IPS DF 6.9 (cell line): Measurements from ENCODE around the gene YAE1.

Experiments used
- DNase-seq: peaks from one replicate; pipeline ENCODE4 v3.0.0-alpha.2; 2013; ENCODE audit warnings: low read depth, low spot score
- H3K27ac ChIP-seq: one replicate; pipeline ENCODE4 v1.5.1; 2013; ENCODE audit warnings: low read length, control low read depth
- H3K27me3 ChIP-seq: 2 replicates; pipeline ENCODE4 v1.6.1; 2013; ENCODE audit warnings: mild to moderate bottlenecking, low read length; ENCODE audit not compliant: control insufficient read depth, insufficient read depth
- H3K36me3 ChIP-seq: 2 replicates; pipeline ENCODE4 v1.6.1; 2013; ENCODE audit warnings: low read length; ENCODE audit not compliant: control insufficient read depth, insufficient read depth
- H3K4me1 ChIP-seq: 2 replicates; pipeline ENCODE4 v1.6.1; 2013; ENCODE audit warnings: low read length; ENCODE audit not compliant: control insufficient read depth, insufficient read depth
- H3K4me3 ChIP-seq: 2 replicates; pipeline ENCODE4 v1.5.1; 2013; ENCODE audit warnings: mild to moderate bottlenecking, low read length
- H3K9me3 ChIP-seq: 2 replicates; pipeline ENCODE4 v1.6.1; 2013; ENCODE audit warnings: low read length, inconsistent platforms; ENCODE audit not compliant: control insufficient read depth, insufficient read depth
- WGBS: extraction: QIAGEN DNeasy Blood & Tissue Kit; methylation state at CpG from one replicate; pipeline ENCODE4 v1.1.7; 2013; ENCODE audit warnings: mixed read lengths, missing lambda C conversion rate; ENCODE audit not compliant: insufficient read length, insufficient coverage; 5-methylcytosine and 5-hydroxymethylcytosine counted together

The YAE1 gene

DNA sequence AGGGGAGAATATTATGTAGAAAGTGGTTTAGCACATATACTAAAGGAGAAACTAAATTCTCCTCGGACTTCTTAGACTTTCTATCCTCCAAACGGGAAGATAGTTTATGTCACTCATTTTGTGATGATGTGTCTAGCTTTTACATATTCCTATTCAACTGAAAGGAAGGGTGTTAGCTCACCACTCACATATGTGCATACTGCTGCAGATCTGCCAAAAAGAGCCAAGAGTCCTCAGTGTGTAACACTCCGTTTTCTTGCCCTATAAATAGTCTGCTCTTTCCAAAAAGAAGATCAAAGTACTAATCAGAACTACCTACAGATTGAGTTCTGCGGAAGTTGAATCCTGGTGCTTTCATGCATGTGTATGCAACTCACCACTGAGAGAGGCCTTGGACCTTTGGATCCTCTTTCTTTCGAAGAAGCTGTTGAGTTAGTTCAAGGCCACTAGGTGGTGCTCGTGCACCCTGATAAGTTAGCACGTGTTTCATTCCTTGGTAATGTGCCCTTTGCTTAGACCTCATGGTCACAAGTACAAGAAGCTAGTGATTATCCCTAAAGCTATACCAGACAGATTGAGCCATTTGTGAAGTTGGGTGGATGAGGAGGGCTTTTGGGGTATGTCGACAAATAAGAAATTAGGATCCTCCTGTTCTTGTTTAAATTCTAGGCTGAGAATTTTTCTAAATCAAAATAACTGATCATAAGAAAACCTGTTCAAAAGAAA is 14.1 kb downstream of the YAE1 start:
- H3K4me3 ChIP-seq, result no peak overlapping the region
- no peaks in the 10 kb centered on the region for H3K27me3 ChIP-seq
- H3K27ac ChIP-seq, result no peak overlapping the region
- WGBS, result no CpG with 5 or more reads among the region's 8 CpGs
- no peaks in the 10 kb centered on the region for H3K9me3 ChIP-seq
- H3K36me3 ChIP-seq, result peaks cover 2% of the 10 kb centered on the region; the same call in 1 of the 2 replicates
- DNase-seq, result peak; percentile 92
- H3K4me1 ChIP-seq, result no peaks in the 10 kb centered on the region

DNA sequence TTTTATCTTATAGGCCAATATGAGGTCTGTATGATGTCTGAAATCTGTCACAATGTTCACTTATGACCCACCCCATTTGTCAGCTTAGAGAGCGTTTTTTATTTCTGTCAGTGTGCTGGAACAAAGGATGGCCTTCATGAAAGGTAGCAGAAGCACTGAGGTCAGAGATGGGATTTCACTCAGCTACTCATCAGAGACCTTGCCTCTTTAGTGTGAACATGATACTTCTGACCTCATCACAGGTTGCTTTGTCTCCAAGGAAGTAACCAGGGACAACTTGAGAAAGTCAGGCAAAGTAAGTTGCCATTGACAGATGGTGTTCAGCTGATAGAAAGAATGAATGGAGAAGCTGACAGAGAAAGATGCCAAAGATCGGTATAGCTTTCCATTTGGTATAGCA is 16.3 kb downstream of the YAE1 start:
- Histone ChIP-seq H3K4me3 (no peak overlapping the region), H3K9me3 (no peaks in the 10 kb centered on the region), H3K36me3 (no peaks in the 10 kb centered on the region), H3K27ac (no peak overlapping the region), H3K4me1 (no peaks in the 10 kb centered on the region), H3K27me3 (no peaks in the 10 kb centered on the region)
- WGBS, result no CpG with 5 or more reads among the region's 2 CpGs
- DNase-seq, result no peak

DNA sequence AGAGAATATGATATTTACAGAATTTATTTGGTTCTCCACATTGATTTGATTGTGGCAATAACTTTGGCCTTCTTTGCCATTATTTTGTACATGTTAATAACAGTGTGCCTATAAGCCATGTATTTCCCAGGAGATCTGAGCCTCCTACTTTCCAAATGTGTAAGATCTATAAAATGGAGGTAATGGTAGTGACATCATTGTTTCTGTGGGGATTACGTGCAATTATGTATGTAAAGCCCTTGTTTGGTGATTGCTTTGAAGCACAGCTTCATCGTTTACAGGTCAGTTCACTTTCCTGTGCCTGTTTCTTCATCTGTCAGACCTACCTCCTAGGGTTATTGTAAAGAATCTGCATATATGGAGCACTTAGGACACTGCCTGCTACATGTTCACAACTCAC is 17.3 kb downstream of the YAE1 start:
- Histone ChIP-seq H3K36me3 (no peaks in the 10 kb centered on the region), H3K4me3 (no peak overlapping the region), H3K4me1 (no peaks in the 10 kb centered on the region), H3K27me3 (no peaks in the 10 kb centered on the region), H3K9me3 (no peaks in the 10 kb centered on the region), H3K27ac (no peak overlapping the region)
- no CpG with 5 or more reads among the region's 2 CpGs for WGBS
- DNase-seq, result no peak

- no peaks in the 10 kb centered on the region for H3K9me3 ChIP-seq
- H3K4me1 ChIP-seq, result no peaks in the 10 kb centered on the region
- H3K27me3 ChIP-seq, result no peaks in the 10 kb centered on the region
- no peak overlapping the region for H3K27ac ChIP-seq
- no peaks in the 10 kb centered on the region for H3K36me3 ChIP-seq
- no peak for DNase-seq
- no peak overlapping the region for H3K4me3 ChIP-seq
These were observed 21.2 kb downstream of the YAE1 start for GRCh38 chr7:39587393-39587792.

- DNase-seq, result no peak
- H3K4me3 ChIP-seq, result no peak overlapping the region
- WGBS, result no CpG with 5 or more reads among the region's 5 CpGs
These were observed 22.2 kb downstream of the YAE1 start for GRCh38 chr7:39588416-39588815.

DNA sequence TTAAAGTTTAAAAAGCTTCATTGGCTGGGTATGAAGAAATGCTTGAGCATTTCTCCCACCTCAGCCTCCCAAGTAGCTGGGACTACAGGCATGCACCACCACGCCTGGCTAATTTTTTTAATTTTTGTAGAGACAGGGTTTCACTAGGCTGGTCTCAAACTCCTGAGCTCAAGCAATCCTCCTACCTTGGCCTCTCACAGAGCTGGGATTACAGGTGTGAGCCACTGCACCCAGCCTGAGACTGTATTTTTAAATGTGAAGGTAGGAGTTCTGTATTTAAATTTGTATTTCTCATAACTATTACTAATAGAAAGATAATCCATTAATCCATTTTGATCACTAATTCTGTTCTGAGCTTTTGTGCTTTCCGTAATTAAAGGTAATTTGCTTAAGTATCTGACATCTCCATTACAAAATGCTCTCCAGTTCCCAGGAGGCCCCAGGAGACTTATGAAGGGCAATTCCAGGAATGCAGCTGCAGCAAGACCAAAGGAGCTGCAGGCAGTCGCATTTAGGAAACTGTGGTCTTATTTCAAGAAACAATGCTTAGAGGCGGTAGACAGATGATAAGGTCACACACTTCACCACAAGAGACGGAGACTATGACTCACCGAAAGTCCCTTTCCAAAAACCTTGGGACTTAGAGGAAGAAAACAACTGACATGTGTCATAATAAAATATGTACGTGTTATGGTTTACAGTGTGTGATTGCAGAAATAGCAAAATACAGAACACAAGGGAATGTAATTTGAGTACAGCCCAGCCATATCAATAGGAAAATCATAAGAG is 23.3 kb downstream of the YAE1 start:
- DNase-seq, result peak; percentile 18
- Histone ChIP-seq H3K4me3 (no peak overlapping the region), H3K27ac (no peak overlapping the region), H3K4me1 (no peaks in the 10 kb centered on the region), H3K9me3 (no peaks in the 10 kb centered on the region), H3K27me3 (no peaks in the 10 kb centered on the region), H3K36me3 (no peaks in the 10 kb centered on the region)
- WGBS, result no CpG with 5 or more reads among the region's 7 CpGs

More at GRCh38 chr7:39588416-39588815, 22.2 kb downstream of the YAE1 start:
- no peaks in the 10 kb centered on the region for H3K36me3 ChIP-seq
- no peaks in the 10 kb centered on the region for H3K27me3 ChIP-seq
- no peaks in the 10 kb centered on the region for H3K9me3 ChIP-seq
- no peak overlapping the region for H3K27ac ChIP-seq
- no peaks in the 10 kb centered on the region for H3K4me1 ChIP-seq

- no peak for DNase-seq
These were observed 26.4 kb downstream of the YAE1 start for GRCh38 chr7:39592586-39592985.

DNA sequence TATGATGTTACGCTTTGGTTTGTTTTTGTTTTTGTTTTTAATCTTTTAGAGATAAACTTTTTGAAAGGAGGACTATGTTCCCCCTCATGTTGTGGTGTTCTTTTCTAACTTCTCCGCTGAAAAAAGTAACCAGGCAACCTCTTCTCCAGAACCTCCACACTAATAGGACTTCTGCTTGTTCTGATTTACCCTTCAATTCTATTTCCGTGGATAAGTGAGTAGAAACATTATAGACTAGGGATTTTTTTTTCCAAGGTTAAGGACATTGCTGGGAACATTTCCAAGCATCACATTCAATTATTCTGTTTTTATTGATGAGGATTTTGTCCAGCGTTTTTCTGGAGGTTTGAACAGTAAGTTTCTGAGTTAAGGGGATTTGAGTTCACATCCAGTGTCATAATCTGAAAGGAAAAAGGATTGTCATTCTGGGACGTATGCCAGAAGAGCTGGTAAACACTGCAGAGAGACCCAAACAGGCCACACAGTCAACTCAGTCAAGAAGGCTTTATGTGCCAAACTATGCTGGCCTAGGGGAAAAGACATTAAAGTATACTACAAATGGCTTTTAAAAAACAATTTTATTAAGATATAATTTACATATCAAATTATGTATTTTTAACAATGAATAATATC is 28.9 kb downstream of the YAE1 start:
- Histone ChIP-seq H3K4me3 (no peak overlapping the region), H3K4me1 (no peaks in the 10 kb centered on the region), H3K27ac (no peak overlapping the region), H3K36me3 (no peaks in the 10 kb centered on the region), H3K9me3 (no peaks in the 10 kb centered on the region), H3K27me3 (no peaks in the 10 kb centered on the region)
- no CpG with 5 or more reads among the region's 5 CpGs for WGBS
- DNase-seq, result no peak

More at GRCh38 chr7:39592586-39592985, 26.4 kb downstream of the YAE1 start:
- no peaks in the 10 kb centered on the region for H3K4me1 ChIP-seq
- H3K27me3 ChIP-seq, result no peaks in the 10 kb centered on the region
- no peaks in the 10 kb centered on the region for H3K36me3 ChIP-seq
- H3K27ac ChIP-seq, result no peak overlapping the region
- no peak overlapping the region for H3K4me3 ChIP-seq
- H3K9me3 ChIP-seq, result no peaks in the 10 kb centered on the region
- WGBS, result no CpG with 5 or more reads among the region's 2 CpGs

GRCh38 chr7:39602351-39602750 is 36.1 kb downstream of the YAE1 start:
- H3K4me3 ChIP-seq, result no peak overlapping the region
- H3K27ac ChIP-seq, result no peak overlapping the region
- no peaks in the 10 kb centered on the region for H3K36me3 ChIP-seq
- H3K27me3 ChIP-seq, result 0 out of 2 replicates have a peak, but pooled peaks cover 1% of the 10 kb centered on the region
- H3K4me1 ChIP-seq, result no peaks in the 10 kb centered on the region
- WGBS, result no CpG with 5 or more reads among the region's 2 CpGs
- DNase-seq, result no peak
- H3K9me3 ChIP-seq, result no peaks in the 10 kb centered on the region

DNA sequence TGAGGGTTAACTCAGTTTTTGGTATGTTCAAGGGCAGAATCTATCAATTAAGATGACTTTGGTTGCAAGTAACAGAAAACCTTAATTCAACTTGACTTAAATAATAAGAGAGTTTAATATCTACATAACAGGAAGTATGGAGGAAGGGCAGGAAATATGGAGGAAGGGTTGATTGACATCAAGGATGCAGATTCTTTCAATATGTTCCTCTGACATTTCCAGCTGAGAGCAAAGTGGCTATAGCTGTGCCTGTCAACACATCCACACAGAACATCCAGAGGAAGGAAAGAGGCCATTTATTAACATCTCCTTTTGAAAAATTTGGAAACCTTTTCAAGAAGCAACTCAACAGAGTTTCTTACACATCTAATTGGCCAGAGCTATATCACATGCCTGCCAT is 37.7 kb downstream of the YAE1 start:
- Histone ChIP-seq H3K9me3 (no peaks in the 10 kb centered on the region), H3K4me1 (no peaks in the 10 kb centered on the region), H3K27me3 (0 out of 2 replicates have a peak, but pooled peaks cover 1% of the 10 kb centered on the region), H3K27ac (no peak overlapping the region), H3K36me3 (no peaks in the 10 kb centered on the region), H3K4me3 (no peak overlapping the region)
- no peak for DNase-seq
